ENCODE data around the gene RPGRIP1.

The RPGRIP1 gene

DNA sequence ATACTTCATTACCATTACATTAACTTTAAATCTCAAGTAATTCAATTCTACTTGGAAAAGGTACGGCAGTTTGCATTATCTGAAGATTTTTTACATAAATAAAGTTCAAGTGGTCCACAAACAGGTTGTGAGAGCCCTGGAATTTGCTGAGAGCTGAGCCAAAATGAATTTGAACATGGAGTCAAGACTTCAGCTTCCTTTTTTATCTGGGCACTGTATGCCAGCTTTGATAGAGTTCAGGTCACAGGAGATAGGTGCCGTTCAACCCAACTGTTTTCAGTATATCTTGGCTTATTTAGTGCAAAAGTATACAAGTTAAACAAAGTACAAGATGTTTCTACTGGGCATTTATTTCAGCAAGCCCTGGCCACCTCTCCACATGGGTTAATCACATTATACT is 39.5 kb upstream of the RPGRIP1 start:
- TF ChIP-seq, protein P1, sequence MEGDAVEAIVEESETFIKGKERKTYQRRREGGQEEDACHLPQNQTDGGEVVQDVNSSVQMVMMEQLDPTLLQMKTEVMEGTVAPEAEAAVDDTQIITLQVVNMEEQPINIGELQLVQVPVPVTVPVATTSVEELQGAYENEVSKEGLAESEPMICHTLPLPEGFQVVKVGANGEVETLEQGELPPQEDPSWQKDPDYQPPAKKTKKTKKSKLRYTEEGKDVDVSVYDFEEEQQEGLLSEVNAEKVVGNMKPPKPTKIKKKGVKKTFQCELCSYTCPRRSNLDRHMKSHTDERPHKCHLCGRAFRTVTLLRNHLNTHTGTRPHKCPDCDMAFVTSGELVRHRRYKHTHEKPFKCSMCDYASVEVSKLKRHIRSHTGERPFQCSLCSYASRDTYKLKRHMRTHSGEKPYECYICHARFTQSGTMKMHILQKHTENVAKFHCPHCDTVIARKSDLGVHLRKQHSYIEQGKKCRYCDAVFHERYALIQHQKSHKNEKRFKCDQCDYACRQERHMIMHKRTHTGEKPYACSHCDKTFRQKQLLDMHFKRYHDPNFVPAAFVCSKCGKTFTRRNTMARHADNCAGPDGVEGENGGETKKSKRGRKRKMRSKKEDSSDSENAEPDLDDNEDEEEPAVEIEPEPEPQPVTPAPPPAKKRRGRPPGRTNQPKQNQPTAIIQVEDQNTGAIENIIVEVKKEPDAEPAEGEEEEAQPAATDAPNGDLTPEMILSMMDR (IDR thresholded peaks at IDR 0.05; ENCODE audit: borderline replicate concordance, insufficient read depth, low read depth, low read length), result no peak
- no peak overlapping the region for H3K4me3 ChIP-seq (ENCODE audit: low read depth, low read length)

DNA sequence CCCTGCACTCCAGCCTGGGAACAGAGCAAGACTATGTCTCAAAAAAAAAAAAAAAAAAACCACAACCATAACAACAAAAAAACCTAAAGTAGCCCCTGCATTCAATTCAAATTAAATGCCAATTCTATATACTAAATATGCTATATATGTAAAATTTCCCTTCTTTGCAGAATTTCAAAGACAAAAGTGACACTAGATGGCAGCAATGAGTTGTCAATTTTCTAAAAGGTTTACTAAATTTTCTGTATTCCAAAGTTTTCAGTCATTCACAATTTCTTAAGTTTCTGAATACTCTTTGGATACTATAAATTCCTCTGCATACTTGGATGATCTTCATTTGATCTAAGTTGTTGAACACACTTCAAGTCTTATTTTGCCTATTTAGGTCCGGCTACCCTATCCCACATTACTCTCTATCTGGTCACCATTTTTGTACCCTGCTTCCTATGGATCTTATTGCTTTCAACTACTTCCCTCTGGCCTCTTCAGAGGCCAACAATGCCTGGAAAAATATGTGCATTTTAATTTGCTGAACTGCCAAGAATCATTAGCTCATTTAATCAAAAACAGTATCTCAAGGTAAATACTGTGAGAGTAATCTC is 38.6 kb upstream of the RPGRIP1 start:
- no peak overlapping the region for H3K4me3 ChIP-seq (ENCODE audit: low read depth, low read length)
- TF ChIP-seq, protein P1 (IDR thresholded peaks at IDR 0.05; ENCODE audit: borderline replicate concordance, insufficient read depth, low read depth, low read length), result no peak

DNA sequence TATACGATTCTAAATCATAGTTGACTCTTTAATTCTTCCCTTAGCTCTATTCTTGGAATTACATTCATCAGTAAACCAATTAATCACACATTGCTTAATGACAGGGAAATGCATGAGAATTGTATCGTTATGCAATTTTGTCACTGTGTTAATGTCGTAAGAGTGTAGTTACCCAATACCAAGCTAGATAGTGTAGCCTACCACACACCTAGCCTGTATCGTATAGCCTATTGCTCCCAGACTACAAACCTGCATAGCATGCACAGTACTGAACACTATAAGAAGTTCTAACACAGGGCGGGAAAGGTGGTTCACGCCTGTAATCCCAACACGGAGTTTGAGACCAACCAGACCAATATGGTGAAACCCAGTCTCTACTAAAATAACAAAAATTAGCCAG is 35.3 kb upstream of the RPGRIP1 start:
- TF ChIP-seq, protein P1 (IDR thresholded peaks at IDR 0.05; ENCODE audit: borderline replicate concordance, insufficient read depth, low read depth, low read length), result no peak
- H3K4me3 ChIP-seq (ENCODE audit: low read depth, low read length), result no peak overlapping the region

DNA sequence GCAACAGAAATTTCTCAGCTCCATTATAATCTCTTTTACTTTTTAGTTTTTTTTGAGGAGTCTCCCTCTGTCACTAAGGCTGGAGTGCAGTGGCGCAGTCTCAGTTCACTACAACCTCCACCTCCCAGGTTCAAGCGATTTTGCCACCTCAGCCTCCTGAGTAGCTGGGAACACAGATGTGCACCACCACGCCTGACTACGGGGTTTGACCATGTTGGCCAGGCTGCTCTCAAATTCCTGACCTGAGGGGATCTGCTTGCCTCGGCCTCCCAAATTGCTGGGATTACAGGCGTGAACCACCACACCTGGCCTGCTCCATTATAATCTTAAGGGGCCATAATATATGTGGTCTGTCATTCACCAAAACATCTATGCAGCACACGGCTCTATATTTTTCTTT is 34.1 kb upstream of the RPGRIP1 start:
- H3K4me3 ChIP-seq (ENCODE audit: low read depth, low read length), result no peak overlapping the region

DNA sequence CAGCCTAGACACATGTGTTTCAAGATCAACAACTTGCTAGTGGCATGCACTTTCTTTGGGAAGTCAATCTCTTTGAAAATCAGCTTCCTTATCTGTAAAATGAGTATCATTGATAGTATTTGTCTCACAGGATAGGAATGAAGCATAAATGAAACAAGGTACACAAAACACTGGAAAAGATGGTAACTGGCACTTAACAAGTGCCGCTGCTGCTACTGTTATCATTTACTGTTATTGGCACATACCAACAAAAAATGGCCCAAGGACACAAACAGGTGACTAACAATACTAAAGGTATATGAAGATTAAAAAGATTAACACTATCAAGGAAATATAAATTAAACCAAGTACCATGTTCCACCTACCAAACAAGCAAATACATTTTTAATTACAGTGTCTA is 31.5 kb upstream of the RPGRIP1 start:
- H3K4me3 ChIP-seq (ENCODE audit: low read depth, low read length), result no peak overlapping the region

More for the DNA sequence above, 34.1 kb upstream of the RPGRIP1 start:
- TF ChIP-seq, protein P1 (IDR thresholded peaks at IDR 0.05; ENCODE audit: borderline replicate concordance, insufficient read depth, low read depth, low read length), result no peak

DNA sequence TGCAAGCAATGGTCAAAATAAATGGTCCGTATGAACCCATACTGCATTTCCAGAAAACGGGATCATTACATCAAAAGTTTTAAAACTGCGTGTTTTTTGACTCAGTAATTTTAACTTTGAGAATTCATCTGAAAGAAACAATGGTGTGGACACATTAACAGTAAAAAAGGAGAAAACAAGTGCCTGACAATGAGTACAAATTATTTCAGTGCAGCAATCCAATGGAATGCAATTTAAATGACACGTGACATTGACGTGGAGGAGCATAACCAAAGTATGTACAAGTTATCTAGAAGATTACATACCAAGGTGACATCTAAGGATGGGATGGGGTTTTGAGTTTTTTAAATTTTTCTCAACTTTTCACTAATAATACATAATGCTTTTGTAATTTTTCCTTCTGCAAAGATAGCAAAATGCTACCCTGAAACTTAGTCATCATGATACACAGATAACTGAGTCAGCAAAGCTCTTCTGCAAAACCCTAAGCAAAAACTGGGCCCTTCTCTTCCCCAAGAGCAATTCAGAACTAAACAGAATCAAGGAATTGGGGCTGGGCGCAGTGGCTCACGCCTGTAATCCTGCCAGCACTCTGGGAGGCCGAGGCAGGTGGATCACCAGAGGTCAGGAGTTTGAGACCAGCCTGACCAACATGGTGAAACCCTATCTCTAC is 31.0 kb upstream of the RPGRIP1 start:
- TF ChIP-seq, protein P1 (IDR thresholded peaks at IDR 0.05; ENCODE audit: borderline replicate concordance, insufficient read depth, low read depth, low read length), result no peak
- no peak overlapping the region for H3K4me3 ChIP-seq (ENCODE audit: low read depth, low read length)

More for the DNA sequence above, 31.5 kb upstream of the RPGRIP1 start:
- TF ChIP-seq, protein P1 (IDR thresholded peaks at IDR 0.05; ENCODE audit: borderline replicate concordance, insufficient read depth, low read depth, low read length), result no peak

DNA sequence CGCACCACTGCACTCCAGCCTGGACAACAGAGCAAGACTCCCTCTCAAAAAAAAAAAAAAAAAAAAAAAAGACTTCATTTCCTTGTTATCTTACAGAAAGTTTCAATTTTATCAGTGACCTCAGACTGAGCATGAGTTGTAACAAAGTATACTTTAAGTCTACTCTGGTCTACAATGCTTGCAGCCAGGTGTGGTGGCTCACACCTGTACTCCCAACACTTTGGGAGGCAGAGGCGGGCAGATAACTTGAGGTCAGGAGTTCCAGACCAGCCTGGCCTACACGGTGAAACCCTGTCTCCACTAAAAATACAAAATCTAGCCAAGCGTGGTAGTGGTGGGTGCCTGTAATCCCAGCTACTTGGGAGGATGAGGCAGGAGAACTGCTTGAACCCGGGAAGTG is 28.7 kb upstream of the RPGRIP1 start:
- no peak overlapping the region for H3K4me3 ChIP-seq (ENCODE audit: low read depth, low read length)
- TF ChIP-seq, protein P1 (IDR thresholded peaks at IDR 0.05; ENCODE audit: borderline replicate concordance, insufficient read depth, low read depth, low read length), result no peak

Measured in GM12875 (cell line).